Endothelial cell of umbilical vein (primary cell): ENCODE measurements around the gene ZNF483. TPM values are rescaled to one million over a fixed set of nuclear protein-coding genes. Genes with fewer than 3 reads are reported as not detected.

Experiments used
- BruUV-seq: library from RNA; stranded (reverse); fragments of 400-500 nt; replicated peaks from 2 replicates; lab custom pipeline; 2021; lab: Mats Ljungman, UMichigan
- CTCF ChIA-PET: fragments of 300-600, 350-600 bp; sonication (Branson Sonifier 250); formaldehyde crosslinking; loops from one replicate; lab custom pipeline; 2021; ENCODE audit warnings: antibody characterized with exemption, inconsistent platforms; lab: Charles Lee
- POLR2A ChIA-PET: fragments of 300-600, 350-600 bp; sonication (Branson Sonifier 250); formaldehyde crosslinking; loops from one replicate; lab custom pipeline; 2021; ENCODE audit warnings: antibody characterized with exemption, inconsistent platforms; lab: Charles Lee
- DNase-seq: peaks from one replicate; pipeline ENCODE4 v3.0.0-alpha.2; 2011; ENCODE audit warnings: low read depth, low spot score
- FAIRE-seq: peaks from 2 replicates; lab custom pipeline; 2011; peaks lifted over from hg19 to GRCh38; lab: Jason Lieb, UNC
- H2AFZ ChIP-seq: 2 replicates; pipeline ENCODE4 v1.6.0; 2012; ENCODE audit warnings: low read depth, low read length, control low read depth, inconsistent platforms
- H3K27ac ChIP-seq: 2 replicates; pipeline ENCODE4 v1.5.1; 2011; ENCODE audit warnings: low read depth, mild to moderate bottlenecking, control low read depth, low read length, moderate library complexity; ENCODE audit not compliant: insufficient read depth
- H3K27me3 ChIP-seq, 2 experiments: 2 replicates each; pipeline versions ENCODE4 v1.6.0 to v1.6.1; 2011; ENCODE audit warnings: low read length in 2 of 2, mixed read lengths in 1 of 2; ENCODE audit not compliant: control insufficient read depth in 2 of 2, insufficient read depth in 2 of 2
- H3K36me3 ChIP-seq, 2 experiments: 2 replicates in 1 of 2; 3 replicates in 1 of 2; pipeline ENCODE4 v1.5.1; 2011; ENCODE audit warnings: low read length in 2 of 2, mild to moderate bottlenecking in 1 of 2, moderate library complexity in 1 of 2; ENCODE audit not compliant: control insufficient read depth in 2 of 2, insufficient read depth in 2 of 2; ENCODE audit errors: extremely low read depth in 1 of 2
- H3K4me1 ChIP-seq: 3 replicates; pipeline ENCODE4 v1.5.1; 2011; ENCODE audit warnings: mild to moderate bottlenecking, low read length; ENCODE audit not compliant: control insufficient read depth, insufficient read depth; ENCODE audit errors: extremely low read depth
- H3K4me2 ChIP-seq: 2 replicates; pipeline ENCODE4 v1.6.1; 2011; ENCODE audit warnings: low read length, control low read depth, mixed read lengths; ENCODE audit not compliant: insufficient read depth
- H3K4me3 ChIP-seq, 3 experiments: fragments of 200-600 bp in 1 of 3; sonication (generic), shearing (Covaris generic) in 1 of 3; replicated peaks in 1 of 3; 2 replicates each; pipeline ENCODE4 v1.5.1; 2011 to 2016; ENCODE audit warnings: control low read depth in 3 of 3, low read length in 3 of 3, mild to moderate bottlenecking in 2 of 3, inconsistent platforms in 1 of 3, low read depth in 1 of 3, moderate library complexity in 1 of 3; ENCODE audit not compliant: insufficient read depth in 1 of 3
- H3K79me2 ChIP-seq: 2 replicates; pipeline ENCODE4 v1.6.0; 2012; ENCODE audit warnings: low read length, inconsistent platforms; ENCODE audit not compliant: control insufficient read depth, insufficient read depth
- H3K9ac ChIP-seq: replicated peaks from 2 replicates; pipeline ENCODE3; 2011; ENCODE audit warnings: low read length, control low read depth; ENCODE audit not compliant: insufficient read depth; ENCODE audit errors: extremely low read depth
- H3K9me1 ChIP-seq: replicated peaks from 3 replicates; pipeline ENCODE4 v1.6.0; 2011; ENCODE audit warnings: mild to moderate bottlenecking, low read length; ENCODE audit not compliant: control insufficient read depth, insufficient read depth; ENCODE audit errors: extremely low read depth
- H3K9me3 ChIP-seq: replicated peaks from 2 replicates; pipeline ENCODE4 v1.5.1; 2012; ENCODE audit warnings: low read length, inconsistent platforms; ENCODE audit not compliant: control insufficient read depth, insufficient read depth
- H4K20me1 ChIP-seq: replicated peaks from 2 replicates; pipeline ENCODE3; 2011; ENCODE audit warnings: mild to moderate bottlenecking, low read length; ENCODE audit not compliant: control insufficient read depth, insufficient read depth; ENCODE audit errors: extremely low read depth
- CTCF ChIP-seq, 2 donors: IDR thresholded peaks; 1 replicate in 1 of 2; 2 replicates in 1 of 2; pipeline ENCODE4 v1.5.1; 2011; ENCODE audit warnings: low read length in 2 of 2, mild to moderate bottlenecking in 2 of 2, moderate library complexity in 2 of 2, control low read depth in 1 of 2, inconsistent platforms in 1 of 2, low read depth in 1 of 2; ENCODE audit not compliant: insufficient read depth in 1 of 2; ENCODE audit errors: extremely low read depth in 1 of 2
- EZH2 ChIP-seq: IDR thresholded peaks from 2 replicates; pipeline ENCODE4 v1.6.1; 2012; ENCODE audit warnings: borderline replicate concordance, low read depth, mild to moderate bottlenecking, moderate library complexity, low read length, inconsistent platforms; ENCODE audit not compliant: severe bottlenecking
- FOS ChIP-seq: IDR thresholded peaks from 2 replicates; pipeline ENCODE4 v1.6.1; 2011; ENCODE audit warnings: mild to moderate bottlenecking, low read length, moderate library complexity, borderline replicate concordance; ENCODE audit not compliant: insufficient read depth
- GATA2 ChIP-seq: IDR thresholded peaks from 2 replicates; pipeline ENCODE4 v1.7.0; 2011; ENCODE audit warnings: low read depth, mild to moderate bottlenecking, moderate library complexity, mixed read lengths, low read length; ENCODE audit not compliant: insufficient read length, insufficient read depth
- JUN ChIP-seq: IDR thresholded peaks from 2 replicates; pipeline ENCODE4 v1.6.1; 2011; ENCODE audit warnings: borderline replicate concordance, low read depth; ENCODE audit not compliant: insufficient read length, insufficient read depth
- MAX ChIP-seq: IDR thresholded peaks from 2 replicates; pipeline ENCODE4 v1.6.1; 2011; ENCODE audit not compliant: insufficient read depth, insufficient read length
- MYC ChIP-seq: IDR thresholded peaks from one replicate; pipeline ENCODE4 v1.6.1; 2011; ENCODE audit warnings: mild to moderate bottlenecking, low read depth, low read length
- POLR2A ChIP-seq: IDR thresholded peaks from 2 replicates; pipeline ENCODE4 v1.6.1; 2012; ENCODE audit warnings: low read depth, mild to moderate bottlenecking, control low read depth, low read length
- POLR2AphosphoS5 ChIP-seq: IDR thresholded peaks from 2 replicates; pipeline ENCODE4 v1.6.1; 2012; ENCODE audit warnings: low read depth, mild to moderate bottlenecking, control low read depth, low read length, moderate library complexity; ENCODE audit not compliant: insufficient read depth
- dilution Hi-C: fragments of 300-500 bp; cut with MboI; formaldehyde crosslinking; loops from one replicate; pipeline ENCODE4 v1.15.0; 2019; ENCODE audit warnings: low sequenced_read_pairs; ENCODE audit not compliant: extremely low pct_ligation_motif_present
- intact Hi-C: fragments of 100-400 bp; cut with micrococcal nuclease; formaldehyde crosslinking; loops from one replicate; pipeline ENCODE4 v1.10.0; 2022
- polyA plus RNA-seq, 4 experiments: library from polyadenylated mRNA; depleted of rRNA in 3 of 4; stranded (reverse) in 3 of 4; unstranded in 1 of 4; fragments of >200 nt; gene quantifications; 2 replicates each; pipeline versions ENCODE4 v1.2.1 to v1.2.3, GENCODE V29; 2011 to 2012; ENCODE audit warnings: missing spikeins in 1 of 4
- total RNA-seq: library from RNA; stranded (reverse); gene quantifications from 2 replicates; pipeline ENCODE4 v1.2.3, GENCODE V29; 2021

Gene ZNF483
- total and polyA plus RNA-seq, 2 donors (not counting 3 experiments of a cell fraction or from before 2014, with no cell fraction given): 0.23 to 2.0 TPM

- ChIA-PET CTCF (no interaction called here), POLR2A (no interaction called here)
- DNase-seq (no peak), FAIRE-seq (no peak)
- Histone ChIP-seq H3K9me3 (no peaks in the 10 kb centered on the region), H3K36me3 (no peaks in the 10 kb centered on the region), H3K27ac (no peak overlapping the region), H3K79me2 (no peaks in the 10 kb centered on the region), H2AFZ (no peak overlapping the region), H3K4me3 (no peak overlapping the region), H3K4me1 (no peaks in the 10 kb centered on the region), H3K9ac (no peak overlapping the region), H3K9me1 (no peaks in the 10 kb centered on the region), H3K27me3 (no peaks in the 10 kb centered on the region), H3K4me2 (no peak overlapping the region), H4K20me1 (no peaks in the 10 kb centered on the region)
- intact Hi-C loops: no loop called here
- dilution Hi-C loops: no loop called here
- TF ChIP-seq CTCF (IDR thresholded peaks at IDR 0.05; ENCODE audit: extremely low read depth in 1 of 2, insufficient read depth in 1 of 2, low read depth in 1 of 2, low read length in 2 of 2) (no peak), POLR2AphosphoS5 (no peak), MAX (no peak), MYC (no peak), FOS (no peak), EZH2 (no peak), POLR2A (no peak), GATA2 (no peak), JUN (no peak)
- no TSS peak for BruUV-seq
Observed at GRCh38 chr9:111514967-111515366, 10.0 kb upstream of the ZNF483 start.
